ENCODE data around the gene ATF6B.

ATF6B gene

DNA sequence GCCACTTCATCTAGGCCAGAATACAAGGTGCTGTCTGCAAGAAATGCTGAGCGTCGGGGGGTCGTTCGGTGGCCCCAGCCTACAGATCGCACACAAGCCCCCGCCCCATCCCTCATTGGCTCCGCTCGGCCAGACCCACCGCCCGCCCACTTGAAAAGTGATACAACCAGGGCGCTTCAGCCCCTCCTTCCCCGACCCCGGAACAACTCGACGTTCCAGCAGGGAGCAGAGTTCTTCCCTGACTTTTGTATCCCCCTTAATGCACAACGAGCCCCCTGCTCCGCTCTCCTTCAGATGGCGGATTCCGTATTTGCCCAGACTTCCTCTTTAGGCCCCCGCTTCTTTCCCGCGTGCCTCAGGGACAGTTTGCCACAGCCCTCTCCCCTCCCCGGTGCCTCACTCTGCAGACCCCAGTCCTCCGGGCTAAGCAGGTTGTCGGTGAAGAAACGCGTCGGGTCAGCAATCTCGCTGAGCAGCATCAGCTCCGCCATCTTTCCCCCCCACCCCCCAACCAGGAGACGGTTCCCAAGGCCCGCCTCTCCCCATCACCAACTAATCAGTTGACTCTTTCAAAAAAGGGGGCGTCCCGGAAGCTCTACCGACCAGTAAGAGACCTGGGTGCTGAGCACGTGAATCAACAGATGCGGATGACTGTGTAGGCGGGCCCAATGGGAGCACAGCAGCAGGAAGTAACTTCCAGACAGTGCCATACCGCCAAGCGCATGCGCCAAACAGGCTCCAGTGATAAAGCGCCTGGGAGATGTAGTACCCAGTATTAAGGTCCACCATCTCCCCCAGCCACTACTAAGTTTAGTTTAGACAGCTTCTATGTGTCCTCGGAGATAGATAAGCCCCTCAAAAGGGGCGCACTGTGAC lies at the start of gene ATF6B:
Gene ATF6B, minus strand, starts transcription at position 530 of the 876 bp plus-strand sequence. Its CDS starts 39 bp downstream, at position 491.
- DNase-seq (ENCODE audit: low read depth), result peak; percentile 98

DNA sequence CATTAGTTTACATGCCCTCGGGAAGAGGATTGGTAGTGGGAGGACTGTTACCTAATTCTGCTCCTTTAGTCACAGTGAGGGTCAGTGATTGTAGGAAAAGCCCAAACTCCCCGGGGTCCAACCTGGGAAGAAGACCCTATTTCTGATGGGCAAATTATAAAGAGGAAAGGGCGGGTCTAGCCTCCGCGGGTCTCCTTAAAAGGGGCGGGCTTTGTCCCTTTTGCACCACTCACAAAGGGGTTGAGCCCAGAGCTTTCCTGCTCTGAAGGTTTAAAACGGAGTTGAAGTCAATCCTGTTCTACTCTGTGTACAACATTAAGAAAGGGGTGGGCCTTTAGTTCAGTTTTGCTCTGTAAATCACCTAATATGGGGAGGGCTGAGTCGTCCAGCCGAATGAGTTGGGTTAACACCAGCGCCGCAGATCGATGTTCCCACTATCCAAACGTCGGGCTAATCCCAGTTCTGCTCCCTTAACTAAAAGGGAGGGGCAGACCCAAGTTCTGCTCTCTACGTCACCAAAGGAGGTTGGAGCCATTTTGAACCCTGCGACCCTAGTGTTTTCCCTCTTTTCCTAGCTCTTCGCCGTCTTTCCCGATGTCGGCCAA lies 49.2 kb upstream of the ATF6B start:
- no peak for DNase-seq (ENCODE audit: low read depth)

DNA sequence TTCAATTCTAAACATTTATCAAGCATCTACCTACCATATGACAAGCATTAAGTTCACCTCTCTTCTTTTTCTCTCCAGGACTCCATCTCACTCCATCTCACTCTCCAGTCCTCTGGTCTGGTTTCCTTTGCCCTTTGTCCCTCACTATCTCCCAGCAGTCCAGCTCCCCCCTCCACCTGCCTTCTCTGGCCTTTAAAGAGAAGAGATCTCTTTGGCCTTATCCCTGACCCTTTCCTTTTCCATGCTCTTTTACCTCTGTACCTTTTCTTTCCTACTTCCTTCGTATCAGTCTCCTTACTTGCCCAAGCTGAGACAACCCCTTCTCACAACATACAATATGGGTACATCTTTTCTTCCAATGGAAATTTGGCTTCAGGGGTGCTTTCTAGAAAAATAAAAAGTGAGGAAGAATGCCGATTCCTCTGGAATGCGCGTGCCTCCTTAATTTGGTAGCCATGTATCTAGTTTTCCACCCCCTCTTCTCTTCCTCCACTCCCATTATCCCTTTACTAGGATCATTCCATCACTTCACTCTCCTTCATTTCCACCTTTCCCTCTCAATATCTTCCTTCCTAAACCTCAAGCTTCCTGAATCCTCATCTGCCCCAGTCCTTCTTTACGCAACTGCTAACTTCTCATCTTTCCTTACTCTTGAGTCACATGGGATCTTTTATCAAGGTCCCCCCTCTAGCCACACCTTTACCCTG lies 48.6 kb upstream of the ATF6B start:
- no peak for DNase-seq (ENCODE audit: low read depth)

DNA sequence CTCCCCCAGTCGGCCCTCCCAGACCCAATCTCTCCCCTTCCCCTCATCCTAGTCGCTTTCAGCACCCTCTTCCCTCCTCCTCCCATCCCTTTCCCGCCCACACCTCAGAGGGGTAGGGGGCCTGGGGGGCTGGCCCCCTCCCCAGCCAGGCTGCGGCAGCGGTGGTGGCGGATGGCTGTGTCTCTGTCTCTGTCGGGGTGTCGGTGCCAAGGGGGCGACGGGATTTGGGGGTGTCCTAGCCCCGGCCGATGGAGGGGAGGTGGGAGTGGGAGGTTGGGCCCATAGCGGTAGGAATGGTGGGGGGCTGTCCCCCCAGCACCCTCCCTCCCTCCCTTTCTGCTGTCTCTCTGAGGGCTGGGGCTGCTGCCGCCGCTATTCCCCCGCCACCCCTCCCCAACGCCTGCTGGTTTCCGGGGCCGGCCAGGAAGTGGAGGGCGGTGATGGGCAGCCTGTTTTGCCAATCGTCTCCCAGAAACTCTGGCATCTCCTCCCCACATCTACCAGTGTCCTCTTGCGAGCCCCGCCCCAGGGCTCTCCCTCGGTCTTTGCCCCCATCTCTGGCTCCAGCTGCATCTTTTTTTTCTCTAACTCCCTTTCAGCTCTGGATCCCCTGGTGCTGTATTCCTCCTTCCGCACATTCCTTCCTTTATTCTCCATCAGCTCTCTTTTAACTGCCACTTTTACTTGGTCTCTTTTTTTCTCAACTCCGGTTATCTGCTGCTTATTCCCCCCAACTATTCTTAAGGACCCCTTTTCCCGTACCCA lies 47.8 kb upstream of the ATF6B start, which contains the start of gene AGPAT1:
Gene AGPAT1, minus strand, starts transcription at position 374 of the 765 bp plus-strand sequence. CDS start 4,588 bp downstream, outside the sequence.
- peak; percentile 84 for DNase-seq (ENCODE audit: low read depth)

DNA sequence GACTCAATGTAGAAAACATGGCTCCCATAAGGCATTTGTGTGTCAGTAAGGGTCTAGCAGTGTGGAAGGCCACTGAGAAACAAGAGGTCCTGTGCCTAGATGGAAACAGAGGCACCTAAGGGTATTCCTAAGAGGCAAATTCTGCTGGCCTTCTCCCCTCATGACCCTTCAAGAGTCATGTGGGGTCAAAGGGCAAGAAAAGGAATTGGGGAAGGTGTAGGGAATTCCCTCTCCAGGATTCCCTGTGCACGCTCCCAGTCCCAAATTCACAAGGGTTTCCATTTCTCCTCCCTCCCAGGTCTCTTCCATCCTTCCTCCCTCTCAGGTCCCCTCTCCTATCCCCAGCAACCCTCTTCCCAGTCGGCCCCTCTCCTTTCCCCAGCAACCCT lies 47.3 kb upstream of the ATF6B start:
- DNase-seq (ENCODE audit: low read depth), result no peak

DNA sequence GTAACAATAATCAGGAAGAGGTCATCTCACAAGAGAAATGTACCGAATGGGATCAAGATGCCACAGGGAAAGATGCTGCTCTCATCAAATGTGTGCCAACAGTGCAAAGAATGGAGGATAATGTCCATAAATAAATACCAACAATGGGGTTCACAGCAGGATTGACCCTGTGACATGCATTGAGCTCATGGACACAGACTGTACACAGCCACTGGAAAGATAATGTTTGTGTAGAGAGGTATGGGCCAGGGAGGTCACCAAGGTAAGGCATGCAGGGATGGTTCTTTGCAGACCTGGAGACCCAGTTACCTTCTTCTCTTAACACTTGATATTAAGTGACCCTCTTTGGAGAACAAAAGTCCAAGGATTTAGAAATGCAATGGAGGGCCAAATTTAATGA lies 46.4 kb upstream of the ATF6B start:
- DNase-seq (ENCODE audit: low read depth), result no peak

DNA sequence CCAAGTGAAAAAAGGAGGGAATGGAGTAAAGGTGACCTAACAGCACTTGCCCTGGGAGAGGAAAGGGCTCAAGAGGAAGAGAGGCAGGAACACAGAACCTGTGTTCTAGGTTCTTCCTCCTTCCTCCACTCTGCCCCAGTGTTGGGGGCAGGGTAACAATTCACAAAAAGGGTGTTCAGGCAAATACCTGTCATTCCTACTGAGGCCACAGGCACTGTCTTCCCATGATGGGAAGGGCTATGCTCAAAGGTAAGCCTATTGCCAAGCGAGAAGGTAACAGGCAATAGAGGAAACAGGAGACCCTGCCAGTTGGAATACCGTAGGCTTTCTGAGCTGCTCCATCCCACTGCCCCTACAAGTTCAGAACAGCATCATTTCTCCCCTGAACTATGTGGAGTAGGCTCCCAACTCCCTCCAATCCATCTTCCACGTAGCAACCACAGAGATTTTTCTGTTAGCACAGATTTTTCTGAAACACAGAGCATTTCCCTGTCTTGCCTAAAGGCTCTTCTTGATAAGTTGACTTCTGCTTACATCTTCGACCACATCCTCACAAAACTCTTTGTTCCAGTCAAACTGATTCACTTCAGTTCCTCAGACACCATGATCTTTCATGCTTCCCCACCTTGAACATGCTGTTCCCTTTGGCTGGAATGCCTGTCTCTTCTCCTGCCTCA lies 45.1 kb upstream of the ATF6B start:
- no peak for DNase-seq (ENCODE audit: low read depth)

DNA sequence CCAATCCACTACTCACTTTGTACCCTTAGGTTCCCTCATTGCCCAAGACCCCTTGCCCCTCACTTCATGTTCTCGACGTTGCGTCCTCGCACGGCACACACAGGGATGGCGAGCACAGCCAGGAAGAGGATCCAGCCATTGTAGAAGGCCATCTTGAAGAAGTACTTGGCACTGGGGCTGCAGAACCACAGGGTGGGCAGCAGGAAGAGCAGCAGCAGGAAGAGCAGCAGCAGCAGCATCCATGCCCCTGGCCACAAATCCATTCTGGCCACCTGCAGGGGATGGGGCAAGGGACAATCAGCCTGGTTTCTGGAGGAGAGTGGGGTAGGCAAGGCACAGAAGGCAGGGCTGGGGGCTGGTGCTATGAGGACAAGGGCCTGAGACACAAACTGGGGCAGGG lies 43.2 kb upstream of the ATF6B start:
- DNase-seq (ENCODE audit: low read depth), result no peak

DNA sequence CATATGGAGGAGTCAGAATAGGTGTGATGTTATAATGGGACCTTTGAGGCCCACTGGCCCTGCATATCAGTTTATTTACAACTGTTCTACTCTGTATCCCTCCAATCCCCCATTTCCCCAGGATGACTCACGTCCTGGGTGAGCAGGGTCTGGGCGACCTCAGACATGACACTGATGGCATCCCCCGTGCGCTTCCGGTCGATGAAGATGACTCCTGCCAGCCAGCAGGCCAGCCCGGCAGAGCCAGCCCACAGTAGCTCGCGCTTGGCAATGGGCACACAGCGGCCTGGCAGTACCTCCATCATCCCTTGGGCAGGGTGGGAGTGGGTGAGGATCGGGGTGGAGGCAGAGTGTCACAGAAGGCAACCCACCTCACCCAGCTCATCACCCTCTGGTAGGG lies 42.2 kb upstream of the ATF6B start:
- no peak for DNase-seq (ENCODE audit: low read depth)

DNA sequence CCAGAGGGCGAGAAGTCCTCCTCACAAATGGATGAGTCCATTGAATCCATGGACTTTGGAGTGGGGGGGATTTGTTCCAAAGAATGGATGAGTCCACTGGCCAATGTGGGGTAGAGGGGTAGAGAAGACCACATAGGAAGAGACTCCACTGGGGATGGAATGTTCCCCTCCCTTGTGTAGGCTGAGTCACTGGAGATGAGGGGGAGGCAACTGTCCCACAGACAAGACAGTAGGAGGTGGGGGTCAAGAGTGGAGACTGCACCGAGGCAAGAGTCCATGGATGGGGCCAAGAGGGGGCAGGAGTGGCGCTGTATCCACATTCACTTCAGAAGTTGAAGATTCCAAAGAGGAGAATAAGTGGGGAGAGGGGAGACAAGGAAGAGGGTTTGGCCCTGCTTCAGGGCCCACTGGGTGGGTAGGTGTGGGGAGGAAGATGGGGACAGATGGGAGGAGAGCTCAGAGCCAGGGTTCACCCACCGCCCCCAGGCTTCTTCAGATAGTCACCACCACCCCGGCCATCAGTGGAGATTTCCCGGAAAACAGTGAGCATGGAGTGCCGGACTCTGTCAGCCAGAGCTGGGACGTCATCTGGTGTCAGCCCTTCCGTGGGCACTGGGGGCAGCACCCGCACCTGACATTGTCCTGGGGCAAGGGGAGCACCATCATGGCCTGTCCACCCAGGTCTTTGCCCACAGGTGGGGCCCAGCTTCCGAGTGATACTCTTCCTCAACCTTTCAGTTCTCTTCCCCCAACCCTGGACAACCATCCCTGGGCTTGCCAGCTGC lies 41.0 kb upstream of the ATF6B start:
- DNase-seq (ENCODE audit: low read depth), result no peak

DNA sequence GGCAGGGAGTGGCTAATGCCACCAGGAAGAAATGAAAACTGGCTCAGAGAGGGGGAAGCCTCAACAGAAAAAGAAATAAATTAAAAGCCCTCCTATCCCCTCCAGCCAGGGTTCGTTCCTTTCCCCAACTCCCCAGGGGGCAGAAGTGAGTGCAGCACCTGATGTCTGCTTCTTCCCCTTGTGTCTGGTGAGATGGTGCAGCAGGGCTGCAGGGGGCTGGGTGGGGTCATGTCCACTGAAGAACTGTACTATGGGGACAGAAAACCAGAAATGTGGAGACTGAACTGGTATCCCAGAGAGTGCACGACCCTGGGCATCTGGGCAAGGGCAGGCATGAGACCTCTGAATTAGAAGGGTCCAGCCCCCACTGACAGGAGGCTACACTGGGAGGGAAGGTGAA lies 40.3 kb upstream of the ATF6B start:
- DNase-seq (ENCODE audit: low read depth), result no peak

DNA sequence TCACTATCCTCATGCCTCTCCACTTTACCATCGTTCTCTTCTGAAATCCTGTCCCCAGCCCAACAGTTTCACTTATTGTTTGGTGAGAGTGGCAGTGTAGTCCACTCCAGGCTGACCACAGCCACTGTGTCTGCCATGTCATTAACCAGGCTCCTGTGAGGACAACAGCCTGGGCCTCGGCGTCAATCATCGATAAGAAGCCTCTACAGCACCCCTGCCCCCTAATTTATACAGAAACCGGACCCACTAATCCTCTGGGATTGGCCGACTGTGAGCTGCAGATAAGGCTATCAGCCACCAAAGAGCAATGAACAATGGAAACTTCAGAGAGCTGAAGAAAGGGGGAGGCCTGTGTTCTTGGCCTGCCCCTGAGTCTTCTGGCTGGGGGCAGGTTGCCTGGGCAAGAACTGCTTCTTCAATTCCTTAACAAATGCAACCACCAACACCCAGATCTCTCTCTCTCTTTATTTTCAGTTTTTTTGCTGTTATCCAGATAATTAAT lies 39.8 kb upstream of the ATF6B start:
- no peak for DNase-seq (ENCODE audit: low read depth)

DNA sequence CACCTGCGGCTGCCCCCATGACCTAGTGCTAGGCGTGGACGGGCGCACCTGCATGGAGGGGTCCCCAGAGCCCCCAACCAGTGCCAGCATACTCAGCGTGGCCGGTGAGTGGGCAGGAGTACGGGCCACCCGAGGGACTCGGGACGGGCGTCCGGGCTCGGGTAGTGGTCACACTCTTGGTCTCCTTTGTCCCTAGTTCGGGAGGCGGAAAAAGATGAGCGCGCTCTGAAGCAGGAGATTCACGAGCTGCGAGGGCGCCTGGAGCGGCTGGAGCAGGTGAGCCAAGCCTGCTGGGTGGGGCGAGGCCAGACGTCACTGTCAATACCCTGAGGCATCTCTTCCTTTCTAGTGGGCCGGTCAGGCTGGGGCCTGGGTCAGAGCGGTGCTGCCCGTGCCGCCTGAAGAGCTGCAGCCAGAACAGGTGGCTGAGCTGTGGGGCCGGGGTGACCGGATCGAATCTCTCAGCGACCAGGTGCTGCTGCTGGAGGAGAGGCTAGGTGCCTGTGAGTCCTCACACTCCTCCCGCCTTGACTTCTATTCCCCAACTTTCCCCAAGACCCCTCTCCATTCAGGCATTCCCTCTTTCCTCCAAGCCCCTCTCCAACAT lies 39.2 kb upstream of the ATF6B start:
- DNase-seq (ENCODE audit: low read depth), result no peak

DNA sequence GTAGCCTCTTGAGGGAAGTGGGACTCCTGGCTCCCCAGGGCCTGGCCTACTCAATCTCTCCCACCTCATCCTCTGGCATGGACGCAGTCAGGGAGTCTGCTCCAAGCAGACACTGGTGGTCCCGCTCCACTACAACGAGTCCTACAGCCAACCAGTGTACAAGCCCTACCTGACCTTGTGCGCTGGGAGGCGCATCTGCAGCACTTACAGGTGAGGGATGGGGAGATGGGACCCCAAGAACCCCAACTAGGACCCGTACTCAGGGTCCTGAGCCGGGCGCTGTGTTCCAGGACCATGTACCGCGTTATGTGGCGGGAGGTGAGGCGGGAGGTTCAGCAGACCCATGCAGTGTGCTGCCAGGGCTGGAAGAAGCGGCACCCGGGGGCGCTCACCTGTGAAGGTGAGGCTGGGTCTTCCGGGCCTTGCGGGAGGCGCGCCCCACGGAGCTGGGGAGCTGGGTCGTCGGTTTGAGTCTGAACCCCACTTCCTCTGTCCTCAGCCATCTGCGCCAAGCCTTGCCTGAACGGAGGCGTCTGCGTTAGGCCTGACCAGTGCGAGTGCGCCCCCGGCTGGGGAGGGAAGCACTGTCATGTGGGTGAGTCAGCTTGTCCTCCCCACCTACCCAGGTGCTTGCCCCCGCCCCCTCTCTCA lies 38.5 kb upstream of the ATF6B start:
- DNase-seq (ENCODE audit: low read depth), result no peak

DNA sequence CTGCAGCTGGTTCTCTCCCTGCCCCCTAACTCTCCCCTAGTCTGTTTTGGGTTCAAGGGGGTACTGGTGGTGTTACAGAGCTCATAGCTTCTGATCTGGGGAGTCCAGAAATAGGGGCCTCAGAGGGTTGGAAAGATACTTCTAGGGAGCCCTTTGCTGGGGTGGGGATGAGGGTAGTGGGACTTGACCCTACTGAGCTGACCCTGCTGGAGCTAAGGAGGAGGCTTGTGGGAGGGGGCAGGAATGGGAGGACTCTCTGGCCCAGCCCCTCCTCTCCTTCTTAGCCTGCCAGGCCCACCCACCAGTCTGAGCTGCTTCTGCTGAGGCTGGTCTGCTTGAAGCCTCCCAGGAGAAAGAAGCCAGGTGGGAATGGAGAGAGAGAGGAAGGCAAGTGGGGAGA lies 36.2 kb upstream of the ATF6B start, which contains the start of gene EGFL8:
Gene EGFL8, plus strand, starts transcription at position 301 of the 400 bp plus-strand sequence. CDS start 1,571 bp downstream, outside the sequence.
- DNase-seq (ENCODE audit: low read depth), result no peak

DNA sequence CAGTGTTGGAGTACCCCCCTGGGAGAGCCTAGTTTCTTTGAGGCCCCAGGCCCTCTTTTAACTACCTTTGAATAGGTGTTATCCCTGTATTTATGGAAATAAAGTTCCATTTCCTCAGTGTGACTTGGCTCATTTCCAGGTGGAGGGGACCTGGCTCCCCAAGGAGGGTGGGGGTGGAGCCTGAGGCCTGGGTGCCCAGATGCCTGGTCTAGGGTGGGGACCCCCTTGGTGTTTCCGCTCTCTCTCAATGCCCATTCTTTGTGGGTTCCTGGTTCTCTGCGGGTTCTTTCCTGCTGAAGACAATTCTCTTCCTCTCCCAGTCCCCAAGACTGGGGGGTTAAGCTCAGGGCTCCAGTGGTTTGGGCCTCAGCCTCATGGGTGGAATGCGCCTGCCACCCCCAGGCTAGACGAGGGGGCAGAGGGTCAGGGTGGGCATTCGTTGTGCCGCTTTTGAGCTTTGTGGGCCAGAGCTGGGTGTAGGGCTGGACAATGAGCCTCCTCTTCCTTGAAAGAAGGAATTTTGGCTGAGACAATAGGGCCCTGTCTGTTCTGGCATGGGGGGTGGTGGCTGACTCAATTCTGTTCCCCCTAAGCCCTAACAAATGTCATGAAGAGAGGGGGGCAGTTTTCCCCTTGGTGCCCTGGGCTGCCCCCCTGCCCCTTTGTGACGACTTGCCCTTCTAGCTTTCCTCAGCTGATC lies 35.7 kb upstream of the ATF6B start:
- DNase-seq (ENCODE audit: low read depth), result no peak

DNA sequence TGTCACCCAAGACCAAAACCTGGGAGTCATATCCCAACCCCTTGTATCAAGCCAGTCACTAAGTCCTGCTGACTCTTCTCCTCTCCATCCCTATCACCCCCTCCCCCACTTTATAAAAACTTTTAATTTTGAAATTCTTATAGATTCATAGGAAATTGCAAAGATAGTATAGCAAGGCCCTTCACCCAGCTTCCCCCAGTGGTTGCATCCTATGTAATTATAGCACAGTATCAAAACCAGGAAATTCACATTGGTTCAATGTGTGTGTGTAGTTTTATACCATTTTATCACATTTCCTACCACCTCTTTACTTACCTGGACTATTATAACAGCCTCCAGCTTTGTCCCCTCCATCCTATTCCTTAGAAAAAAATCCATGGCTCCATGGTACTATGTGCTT lies 30.0 kb upstream of the ATF6B start:
- no peak for DNase-seq (ENCODE audit: low read depth)

DNA sequence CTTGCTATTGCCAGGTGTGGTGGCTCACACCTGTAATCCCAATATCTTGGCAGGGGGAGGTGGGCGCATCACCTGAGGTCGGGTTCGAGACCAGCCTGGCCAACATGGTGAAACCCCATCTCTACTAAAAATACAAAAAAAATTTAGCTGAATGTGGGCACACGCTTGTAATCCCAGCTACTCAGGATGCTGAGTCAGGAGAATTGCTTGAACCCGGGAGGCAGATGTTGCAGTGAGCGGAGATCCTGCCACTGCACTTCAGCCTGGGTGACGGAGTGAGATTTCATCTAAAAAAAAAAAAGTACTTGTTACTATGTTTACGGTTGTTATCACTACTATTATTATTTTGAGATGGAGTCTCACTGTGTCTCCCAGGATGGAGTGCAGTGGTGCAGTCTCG lies 28.8 kb upstream of the ATF6B start:
- no peak for DNase-seq (ENCODE audit: low read depth)

Measured in GM04503 (cell line).